Liver (tissue), 9 donors: ENCODE data around the gene TRAIP. TPM values are rescaled to one million over a fixed set of nuclear protein-coding genes. Genes with fewer than 3 reads are reported as not detected.
"Not testable (repeated sequence)": the region's sequence is repeated elsewhere in the genome, so short reads cannot be mapped to it uniquely, and the experiment has no call there.

Experiments
- DNase-seq: peaks from one replicate; pipeline ENCODE4 v3.0.0-alpha.2; 2017; ENCODE audit warnings: low spot score
- H3K27ac ChIP-seq, 2 donors: one replicate each; pipeline ENCODE4 v1.7.0; 2013; ENCODE audit warnings: inconsistent platforms in 2 of 2, low read length in 2 of 2, control low read depth in 1 of 2, low read depth in 1 of 2, mild to moderate bottlenecking in 1 of 2
- H3K27me3 ChIP-seq, 4 donors: one replicate each; pipeline versions ENCODE4 v1.6.1 to v1.7.0; 2013; ENCODE audit warnings: low read length in 3 of 4, inconsistent platforms in 1 of 4, mild to moderate bottlenecking in 1 of 4, moderate library complexity in 1 of 4; ENCODE audit not compliant: control insufficient read depth in 4 of 4, insufficient read depth in 4 of 4
- H3K36me3 ChIP-seq, 4 donors: one replicate each; pipeline versions ENCODE4 v1.6.1 to v1.7.0; 2013; ENCODE audit warnings: low read length in 3 of 4, mild to moderate bottlenecking in 3 of 4, low read depth in 1 of 4, moderate library complexity in 1 of 4; ENCODE audit not compliant: control insufficient read depth in 4 of 4, insufficient read depth in 3 of 4
- H3K4me1 ChIP-seq, 4 donors: one replicate each; pipeline versions ENCODE4 v1.6.1 to v1.7.0; 2013; ENCODE audit warnings: low read length in 3 of 4, mild to moderate bottlenecking in 3 of 4, moderate library complexity in 1 of 4; ENCODE audit not compliant: control insufficient read depth in 4 of 4, insufficient read depth in 4 of 4
- H3K4me3 ChIP-seq, 3 donors: one replicate each; pipeline versions ENCODE4 v1.6.1 to v1.7.0; 2013; ENCODE audit warnings: low read length in 3 of 3, control low read depth in 1 of 3, low read depth in 1 of 3, mild to moderate bottlenecking in 1 of 3
- H3K9ac ChIP-seq, 2 donors: one replicate each; pipeline ENCODE4 v1.7.0; 2013; ENCODE audit warnings: low read length in 2 of 2, mild to moderate bottlenecking in 2 of 2, moderate library complexity in 2 of 2, control low read depth in 1 of 2, low read depth in 1 of 2
- H3K9me3 ChIP-seq, 4 donors: one replicate each; pipeline versions ENCODE4 v1.6.1 to v1.7.0; 2013; ENCODE audit warnings: low read length in 3 of 4; ENCODE audit not compliant: control insufficient read depth in 4 of 4
- GABPA ChIP-seq, 2 donors: IDR thresholded peaks in 1 of 2; conservative IDR thresholded peaks in 1 of 2; 2 replicates each; pipeline ENCODE4 v1.6.1; 2016; ENCODE audit warnings: antibody characterized with exemption in 2 of 2, mild to moderate bottlenecking in 1 of 2, moderate library complexity in 1 of 2
- HNF4A ChIP-seq, 2 donors: conservative IDR thresholded peaks; 2 replicates each; pipeline ENCODE4 v1.6.1; 2016; ENCODE audit warnings: antibody characterized with exemption in 2 of 2, mild to moderate bottlenecking in 2 of 2
- HNF4G ChIP-seq: IDR thresholded peaks from 2 replicates; pipeline ENCODE4 v1.6.1; 2016; ENCODE audit warnings: antibody characterized with exemption
- JUND ChIP-seq, 2 donors: IDR thresholded peaks; 2 replicates each; pipeline ENCODE4 v1.6.1; 2016; ENCODE audit warnings: antibody characterized with exemption in 2 of 2
- YY1 ChIP-seq: IDR thresholded peaks from 2 replicates; pipeline ENCODE4 v1.6.1; 2016; ENCODE audit warnings: antibody characterized with exemption, mild to moderate bottlenecking
- WGBS: extraction: QIAGEN DNeasy Blood & Tissue Kit; methylation state at CpG from one replicate; pipeline ENCODE4 v1.1.7; 2013; 5-methylcytosine and 5-hydroxymethylcytosine counted together
- polyA plus RNA-seq, 2 donors: library from polyadenylated mRNA; stranded (reverse) in 1 of 2; unstranded in 1 of 2; fragments of 200-250 nt in 1 of 2; fragments of >200 nt in 1 of 2; fragmentation: Nextera tagmentation in 1 of 2; extraction: Ambion mirVana in 1 of 2; gene quantifications; one replicate each; pipeline versions ENCODE4 v1.2.1 to v1.2.3, GENCODE V29; 2013 to 2015
- total RNA-seq, 2 donors: library from RNA; depleted of rRNA; stranded (reverse); fragments of >200 nt; gene quantifications; one replicate each; pipeline ENCODE4 v1.2.3, GENCODE V29; 2014
- TF ChIP-seq, protein P1 (sequence below): IDR thresholded peaks from 2 replicates; pipeline ENCODE4 v1.6.1; 2016; ENCODE audit warnings: antibody characterized with exemption, mild to moderate bottlenecking
- TF ChIP-seq, protein P2 (sequence below): fragments of 150-350 bp; IDR thresholded peaks from 2 replicates; pipeline ENCODE4 v1.5.1; 2017; ENCODE audit warnings: improper control_type of control experiment, low read depth, low read length; ENCODE audit not compliant: missing input control
- donor health status: healthy.
- donor health status: healthy.
- donor health status: healthy.
- donor health status: healthy.
- donor health status: healthy.

TRAIP gene
- total and polyA plus RNA-seq, 4 donors = 0.42 to 7.9 (median 0.64) TPM

DNA sequence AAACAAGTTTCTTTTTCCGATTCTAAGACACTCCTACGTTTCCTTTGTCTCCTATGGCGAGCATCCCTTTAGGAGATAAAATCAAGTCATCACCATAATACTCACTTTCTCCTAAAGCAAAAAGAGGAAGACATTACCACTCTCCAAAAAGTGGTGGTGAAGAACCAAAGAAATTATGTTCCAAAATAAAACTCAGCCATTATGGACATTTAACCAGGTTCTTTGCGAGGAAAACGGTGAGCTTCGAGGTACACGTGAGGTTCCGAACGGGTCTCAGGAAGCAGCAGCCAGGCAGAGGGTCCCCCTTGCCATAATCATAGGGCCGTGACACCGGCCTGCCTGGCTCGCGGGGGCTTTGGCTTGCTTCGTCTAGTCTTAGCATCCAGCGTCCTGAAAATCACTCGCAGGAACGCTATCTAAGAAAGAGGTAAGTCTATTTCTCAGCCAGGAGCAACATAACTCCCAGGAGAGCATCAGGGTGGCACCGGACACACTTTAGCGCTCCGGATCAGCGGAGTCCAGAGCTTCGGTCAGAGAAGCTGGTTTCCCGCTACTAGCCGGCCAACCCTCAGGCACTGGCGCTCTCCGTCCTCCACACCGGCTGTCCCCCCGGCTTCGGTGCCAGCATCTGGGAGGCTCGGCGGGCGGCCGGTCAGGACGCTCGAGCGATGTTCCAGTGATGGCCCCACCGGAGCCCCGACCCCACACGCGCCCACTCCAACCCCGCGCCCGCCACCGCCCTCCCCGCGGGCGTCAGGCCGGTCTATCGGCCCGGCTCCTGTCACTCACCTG is 70.6 kb downstream of the TRAIP start:
- peaks cover 0 to 3% (median under 1%) of the 10 kb centered on the region in 4 donors for H3K36me3 ChIP-seq
- TF ChIP-seq, protein P1, sequence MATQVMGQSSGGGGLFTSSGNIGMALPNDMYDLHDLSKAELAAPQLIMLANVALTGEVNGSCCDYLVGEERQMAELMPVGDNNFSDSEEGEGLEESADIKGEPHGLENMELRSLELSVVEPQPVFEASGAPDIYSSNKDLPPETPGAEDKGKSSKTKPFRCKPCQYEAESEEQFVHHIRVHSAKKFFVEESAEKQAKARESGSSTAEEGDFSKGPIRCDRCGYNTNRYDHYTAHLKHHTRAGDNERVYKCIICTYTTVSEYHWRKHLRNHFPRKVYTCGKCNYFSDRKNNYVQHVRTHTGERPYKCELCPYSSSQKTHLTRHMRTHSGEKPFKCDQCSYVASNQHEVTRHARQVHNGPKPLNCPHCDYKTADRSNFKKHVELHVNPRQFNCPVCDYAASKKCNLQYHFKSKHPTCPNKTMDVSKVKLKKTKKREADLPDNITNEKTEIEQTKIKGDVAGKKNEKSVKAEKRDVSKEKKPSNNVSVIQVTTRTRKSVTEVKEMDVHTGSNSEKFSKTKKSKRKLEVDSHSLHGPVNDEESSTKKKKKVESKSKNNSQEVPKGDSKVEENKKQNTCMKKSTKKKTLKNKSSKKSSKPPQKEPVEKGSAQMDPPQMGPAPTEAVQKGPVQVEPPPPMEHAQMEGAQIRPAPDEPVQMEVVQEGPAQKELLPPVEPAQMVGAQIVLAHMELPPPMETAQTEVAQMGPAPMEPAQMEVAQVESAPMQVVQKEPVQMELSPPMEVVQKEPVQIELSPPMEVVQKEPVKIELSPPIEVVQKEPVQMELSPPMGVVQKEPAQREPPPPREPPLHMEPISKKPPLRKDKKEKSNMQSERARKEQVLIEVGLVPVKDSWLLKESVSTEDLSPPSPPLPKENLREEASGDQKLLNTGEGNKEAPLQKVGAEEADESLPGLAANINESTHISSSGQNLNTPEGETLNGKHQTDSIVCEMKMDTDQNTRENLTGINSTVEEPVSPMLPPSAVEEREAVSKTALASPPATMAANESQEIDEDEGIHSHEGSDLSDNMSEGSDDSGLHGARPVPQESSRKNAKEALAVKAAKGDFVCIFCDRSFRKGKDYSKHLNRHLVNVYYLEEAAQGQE = peak; percentile 84
- TF ChIP-seq YY1 = no peak
- no peak for DNase-seq
- H3K4me3 ChIP-seq = peak overlapping the region; percentile 82 to 96 (median 86)
- peak overlapping the region; percentile 72 to 92 for H3K27ac ChIP-seq
- H3K4me1 ChIP-seq = peaks cover 5 to 18% (median 12%) of the 10 kb centered on the region in 4 donors
- WGBS = 4% methylated on average over 50 of the region's 50 CpGs
- no peaks in the 10 kb centered on the region for H3K27me3 ChIP-seq
- peak overlapping the region; percentile 68 to 70 for H3K9ac ChIP-seq
- H3K9me3 ChIP-seq = no peaks in the 10 kb centered on the region

DNA sequence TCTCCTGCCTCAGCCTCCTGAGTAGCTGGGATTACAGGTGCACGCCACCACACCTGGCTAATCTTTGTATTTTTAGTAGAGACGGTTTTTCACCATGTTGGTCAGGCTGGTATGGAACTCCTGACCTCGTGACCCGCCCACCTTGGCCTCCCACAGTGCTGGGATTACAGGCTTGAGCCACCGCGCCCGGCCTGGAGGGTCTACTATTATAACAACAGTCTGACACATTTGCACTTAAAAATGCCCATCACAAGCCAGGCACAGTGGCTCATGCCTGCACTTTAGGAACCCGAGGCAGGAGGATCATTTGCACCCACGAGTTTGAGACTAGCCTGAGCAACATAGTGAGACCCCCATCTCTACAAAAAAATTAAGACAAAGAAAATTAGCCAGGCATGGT is 74.1 kb downstream of the TRAIP start:
- peaks cover 5 to 21% (median 14%) of the 10 kb centered on the region in 4 donors for H3K4me1 ChIP-seq

DNA sequence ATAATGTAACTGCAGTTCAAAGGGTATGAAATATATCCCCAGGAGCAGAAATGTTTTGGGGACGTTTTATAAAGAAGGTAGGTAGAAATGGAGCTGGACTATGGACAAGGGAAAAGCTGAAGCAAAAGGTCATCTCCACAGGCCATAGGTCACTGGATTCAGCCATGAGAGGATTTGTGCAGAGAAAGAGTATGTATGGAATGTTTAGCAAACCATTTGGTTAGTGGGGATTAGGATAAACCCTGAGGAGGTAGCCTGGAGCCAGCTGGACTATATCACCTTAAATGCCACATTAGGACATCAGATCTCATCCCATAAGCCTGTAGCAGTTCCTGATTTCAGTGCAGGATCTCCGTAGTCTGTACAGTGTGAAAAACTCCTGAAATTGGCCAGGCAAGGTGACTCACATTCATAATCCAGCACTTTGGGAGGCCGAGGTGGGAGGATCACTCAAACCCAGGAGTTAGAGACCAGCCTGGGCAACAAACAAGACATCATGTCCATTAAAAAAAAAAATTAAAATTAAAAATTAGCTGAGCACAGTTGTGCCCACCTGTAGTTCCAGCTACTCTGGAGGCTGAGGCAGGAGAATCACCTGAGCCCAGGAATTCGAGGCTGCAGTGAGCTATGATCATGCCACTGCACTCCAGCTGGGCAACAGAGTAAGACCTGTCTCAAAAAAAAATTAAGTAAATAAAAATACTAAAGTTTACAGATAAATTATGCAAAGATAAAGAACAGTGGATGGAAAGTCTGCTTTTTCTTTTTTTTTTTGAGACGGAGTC is 74.8 kb downstream of the TRAIP start:
- WGBS = 84% methylated on average over 5 of the region's 5 CpGs
- H3K36me3 ChIP-seq = peaks cover 0 to 3% (median under 1%) of the 10 kb centered on the region in 4 donors
- no peak overlapping the region for H3K27ac ChIP-seq
- no peaks in the 10 kb centered on the region for H3K27me3 ChIP-seq
- H3K4me1 ChIP-seq = peaks cover 5 to 15% (median 11%) of the 10 kb centered on the region in 4 donors
- H3K9ac ChIP-seq = no peak overlapping the region
- H3K4me3 ChIP-seq = no peak overlapping the region
- DNase-seq = no peak
- no peaks in the 10 kb centered on the region for H3K9me3 ChIP-seq
- no peak for TF ChIP-seq JUND (IDR thresholded peaks at IDR 0.05)
- peak; percentile 30 to 41 for TF ChIP-seq HNF4A (conservative IDR thresholded peaks at IDR 0.05)
- no peak for TF ChIP-seq GABPA (IDR thresholded peaks at IDR 0.05 in 1 of 2, conservative IDR thresholded peaks at IDR 0.05 in 1 of 2)
- TF ChIP-seq, protein P2, sequence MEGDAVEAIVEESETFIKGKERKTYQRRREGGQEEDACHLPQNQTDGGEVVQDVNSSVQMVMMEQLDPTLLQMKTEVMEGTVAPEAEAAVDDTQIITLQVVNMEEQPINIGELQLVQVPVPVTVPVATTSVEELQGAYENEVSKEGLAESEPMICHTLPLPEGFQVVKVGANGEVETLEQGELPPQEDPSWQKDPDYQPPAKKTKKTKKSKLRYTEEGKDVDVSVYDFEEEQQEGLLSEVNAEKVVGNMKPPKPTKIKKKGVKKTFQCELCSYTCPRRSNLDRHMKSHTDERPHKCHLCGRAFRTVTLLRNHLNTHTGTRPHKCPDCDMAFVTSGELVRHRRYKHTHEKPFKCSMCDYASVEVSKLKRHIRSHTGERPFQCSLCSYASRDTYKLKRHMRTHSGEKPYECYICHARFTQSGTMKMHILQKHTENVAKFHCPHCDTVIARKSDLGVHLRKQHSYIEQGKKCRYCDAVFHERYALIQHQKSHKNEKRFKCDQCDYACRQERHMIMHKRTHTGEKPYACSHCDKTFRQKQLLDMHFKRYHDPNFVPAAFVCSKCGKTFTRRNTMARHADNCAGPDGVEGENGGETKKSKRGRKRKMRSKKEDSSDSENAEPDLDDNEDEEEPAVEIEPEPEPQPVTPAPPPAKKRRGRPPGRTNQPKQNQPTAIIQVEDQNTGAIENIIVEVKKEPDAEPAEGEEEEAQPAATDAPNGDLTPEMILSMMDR = no peak
- no peak for TF ChIP-seq HNF4G

More for the DNA sequence above, 74.1 kb downstream of the TRAIP start:
- not testable (repeated sequence) for H3K9ac ChIP-seq, DNase-seq, H3K9me3 ChIP-seq, H3K36me3 ChIP-seq, H3K27me3 ChIP-seq, H3K4me3 ChIP-seq, H3K27ac ChIP-seq
- 98% methylated on average over 9 of the region's 9 CpGs for WGBS

DNA sequence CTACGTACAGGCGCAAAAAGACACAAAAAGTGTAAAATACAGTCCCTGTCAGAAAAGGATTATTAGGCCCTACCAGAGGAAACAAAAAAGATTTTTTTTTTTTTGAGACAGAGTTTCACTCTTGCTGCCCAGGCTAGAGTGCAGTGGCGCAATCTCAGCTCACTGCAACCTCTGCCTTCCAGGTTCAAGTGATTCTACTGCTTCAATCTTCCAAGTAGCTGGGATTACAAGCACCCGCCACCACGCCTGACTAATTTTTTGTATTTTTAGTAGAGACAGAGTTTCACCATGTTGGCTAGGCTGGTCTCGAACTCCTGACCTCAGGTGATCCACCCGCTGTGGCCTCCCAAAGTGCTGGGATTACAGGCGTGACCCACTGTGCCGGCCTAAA is 75.4 kb downstream of the TRAIP start:
- not testable (repeated sequence) for H3K36me3 ChIP-seq, H3K27me3 ChIP-seq, H3K4me3 ChIP-seq, DNase-seq, H3K27ac ChIP-seq, H3K9me3 ChIP-seq, H3K9ac ChIP-seq
- H3K4me1 ChIP-seq = peaks cover 5 to 15% (median 11%) of the 10 kb centered on the region in 4 donors
- 93% methylated on average over 9 of the region's 9 CpGs for WGBS
